ENCODE results near the gene FFAR1. TPM values are rescaled to one million over a fixed set of nuclear protein-coding genes. Genes with fewer than 3 reads are reported as not detected.

The FFAR1 gene
- total RNA-seq, 2 donors from 2014 or later = not detected

- Histone ChIP-seq H3K9me3 (no peaks in the 10 kb centered on the region), H3K4me3 (no peak overlapping the region), H3K27me3 (replicated peaks; ENCODE audit: insufficient read depth) (no peaks in the 10 kb centered on the region), H3K27ac (no peak overlapping the region), H3K36me3 (no peaks in the 10 kb centered on the region), H3K4me1 (ENCODE audit: control insufficient read depth in 1 of 2, low read depth in 2 of 2) (no peaks in the 10 kb centered on the region)
- ATAC-seq (ENCODE audit: insufficient number of reproducible peaks, low FRiP score, low read depth) (no peak), DNase-seq (ENCODE audit: low spot score) (no peak)
- no peak for TF ChIP-seq CTCF (IDR thresholded peaks at IDR 0.05)
Observed at GRCh38 chr19:35330475-35330874, 17.2 kb upstream of the FFAR1 start.

- Histone ChIP-seq H3K4me3 (no peak overlapping the region), H3K27ac (no peak overlapping the region), H3K9me3 (no peaks in the 10 kb centered on the region), H3K36me3 (no peaks in the 10 kb centered on the region), H3K4me1 (ENCODE audit: control insufficient read depth in 1 of 2, low read depth in 2 of 2) (no peaks in the 10 kb centered on the region), H3K27me3 (replicated peaks; ENCODE audit: insufficient read depth) (no peaks in the 10 kb centered on the region)
- TF ChIP-seq CTCF (IDR thresholded peaks at IDR 0.05) = no peak
- no peak for ATAC-seq (ENCODE audit: insufficient number of reproducible peaks, low FRiP score, low read depth)
- DNase-seq (ENCODE audit: low spot score) = no peak
Observed at GRCh38 chr19:35331551-35332214, 16.0 kb upstream of the FFAR1 start.

GRCh38 chr19:35332817-35333216 is 14.9 kb upstream of the FFAR1 start:
- ATAC-seq (ENCODE audit: insufficient number of reproducible peaks, low FRiP score, low read depth) (no peak), DNase-seq (ENCODE audit: low spot score) (no peak)
- H3K4me1 ChIP-seq (ENCODE audit: control insufficient read depth in 1 of 2, low read depth in 2 of 2) = no peaks in the 10 kb centered on the region
- TF ChIP-seq CTCF (IDR thresholded peaks at IDR 0.05) = no peak
- H3K36me3 ChIP-seq = no peaks in the 10 kb centered on the region
- no peaks in the 10 kb centered on the region for H3K27me3 ChIP-seq (replicated peaks; ENCODE audit: insufficient read depth)
- no peak overlapping the region for H3K4me3 ChIP-seq
- no peak overlapping the region for H3K27ac ChIP-seq
- H3K9me3 ChIP-seq = no peaks in the 10 kb centered on the region

- no peaks in the 10 kb centered on the region for H3K27me3 ChIP-seq (replicated peaks; ENCODE audit: insufficient read depth)
- H3K9me3 ChIP-seq = no peaks in the 10 kb centered on the region
- no peak for ATAC-seq (ENCODE audit: insufficient number of reproducible peaks, low FRiP score, low read depth)
- no peaks in the 10 kb centered on the region for H3K36me3 ChIP-seq
- no peak for DNase-seq (ENCODE audit: low spot score)
- TF ChIP-seq CTCF (IDR thresholded peaks at IDR 0.05) = no peak
- no peaks in the 10 kb centered on the region for H3K4me1 ChIP-seq (ENCODE audit: control insufficient read depth in 1 of 2, low read depth in 2 of 2)
- H3K27ac ChIP-seq = no peak overlapping the region
- H3K4me3 ChIP-seq = no peak overlapping the region
Observed at GRCh38 chr19:35334144-35334753, 13.5 kb upstream of the FFAR1 start.

GRCh38 chr19:35336166-35336955 is 11.3 kb upstream of the FFAR1 start:
- no peaks in the 10 kb centered on the region for H3K4me1 ChIP-seq (ENCODE audit: control insufficient read depth in 1 of 2, low read depth in 2 of 2)
- H3K36me3 ChIP-seq = no peaks in the 10 kb centered on the region
- ATAC-seq (ENCODE audit: insufficient number of reproducible peaks, low FRiP score, low read depth) = no peak
- no peak overlapping the region for H3K27ac ChIP-seq
- TF ChIP-seq CTCF (IDR thresholded peaks at IDR 0.05) = no peak
- no peak overlapping the region for H3K4me3 ChIP-seq
- no peak for DNase-seq (ENCODE audit: low spot score)
- H3K9me3 ChIP-seq = no peaks in the 10 kb centered on the region
- H3K27me3 ChIP-seq (replicated peaks; ENCODE audit: insufficient read depth) = no peaks in the 10 kb centered on the region

All from thoracic aorta (tissue), 2 donors.